ENCODE measurements around the gene RHOBTB3.

GRCh38 chr5:95718738-95719137 lies 12.4 kb upstream of the RHOBTB3 start:
- no peak for TF ChIP-seq CTCF (IDR thresholded peaks at IDR 0.05; ENCODE audit: insufficient read depth, low read depth, low read length)
- no peak for TF ChIP-seq EZH2 (IDR thresholded peaks at IDR 0.05; ENCODE audit: insufficient read depth, low read length)

All from astrocyte (in vitro differentiated cells and primary cell).